ENCODE measurements around the gene PPM1E.
A peak's percentile ranks its signal among the peaks of the same experiment; 100 is the strongest.
"Not testable (repeated sequence)": the region's sequence is repeated elsewhere in the genome, so short reads cannot be mapped to it uniquely, and the experiment has no call there.

The PPM1E gene

GRCh38 chr17:58786586-58787295 lies 31.1 kb downstream of the PPM1E start:
- peaks cover 8% of the 10 kb centered on the region for H3K4me1 ChIP-seq
- TF ChIP-seq CTCF (IDR thresholded peaks at IDR 0.05; ENCODE audit: low read depth, low read length): no peak
- H3K9me3 ChIP-seq: no peaks in the 10 kb centered on the region
- peak; percentile 56 for DNase-seq
- H3K36me3 ChIP-seq: no peaks in the 10 kb centered on the region
- no peaks in the 10 kb centered on the region for H3K27me3 ChIP-seq
- H3K4me3 ChIP-seq (ENCODE audit: low read depth, low read length): peak overlapping the region; percentile 43

GRCh38 chr17:58788199-58788598 lies 32.5 kb downstream of the PPM1E start:
- TF ChIP-seq CTCF (IDR thresholded peaks at IDR 0.05; ENCODE audit: low read depth, low read length): no peak
- Histone ChIP-seq H3K36me3 (no peaks in the 10 kb centered on the region), H3K27me3 (no peaks in the 10 kb centered on the region), H3K4me1 (peaks cover 6% of the 10 kb centered on the region), H3K4me3 (ENCODE audit: low read depth, low read length) (no peak overlapping the region), H3K9me3 (no peaks in the 10 kb centered on the region)
- DNase-seq: no peak

- Histone ChIP-seq H3K4me3 (ENCODE audit: low read depth, low read length) (no peak overlapping the region), H3K9me3 (no peaks in the 10 kb centered on the region), H3K4me1 (peaks cover 3% of the 10 kb centered on the region; the same call in 1 of the 2 replicates), H3K27me3 (no peaks in the 10 kb centered on the region), H3K36me3 (no peaks in the 10 kb centered on the region)
- no peak for TF ChIP-seq CTCF (IDR thresholded peaks at IDR 0.05; ENCODE audit: low read depth, low read length)
- DNase-seq: no peak
Measured at GRCh38 chr17:58789160-58789559, 33.5 kb downstream of the PPM1E start.

GRCh38 chr17:58789831-58790230 lies 34.2 kb downstream of the PPM1E start:
- H3K27me3 ChIP-seq: no peaks in the 10 kb centered on the region
- TF ChIP-seq CTCF (IDR thresholded peaks at IDR 0.05; ENCODE audit: low read depth, low read length): no peak
- no peak for DNase-seq
- peaks cover 3% of the 10 kb centered on the region; the same call in 1 of the 2 replicates for H3K4me1 ChIP-seq
- H3K36me3 ChIP-seq: no peaks in the 10 kb centered on the region
- H3K4me3 ChIP-seq (ENCODE audit: low read depth, low read length): no peak overlapping the region
- no peaks in the 10 kb centered on the region for H3K9me3 ChIP-seq

- not testable (repeated sequence) for H3K9me3 ChIP-seq; H3K36me3 ChIP-seq; DNase-seq; H3K4me1 ChIP-seq; H3K27me3 ChIP-seq; H3K4me3 ChIP-seq (ENCODE audit: low read depth, low read length)
Measured at GRCh38 chr17:58794508-58794907, 38.9 kb downstream of the PPM1E start.

- Histone ChIP-seq H3K9me3 (no peaks in the 10 kb centered on the region), H3K27me3 (no peaks in the 10 kb centered on the region), H3K4me1 (no peaks in the 10 kb centered on the region), H3K36me3 (no peaks in the 10 kb centered on the region), H3K4me3 (ENCODE audit: low read depth, low read length) (no peak overlapping the region)
- DNase-seq: no peak
- TF ChIP-seq CTCF (IDR thresholded peaks at IDR 0.05; ENCODE audit: low read depth, low read length): no peak
Measured at GRCh38 chr17:58802188-58802587, 46.5 kb downstream of the PPM1E start.

Measured in BE2C (cell line).